HepG2 (cell line): Measurements from ENCODE around the gene VWA3B. TPM values are rescaled to one million over a fixed set of nuclear protein-coding genes. Genes with fewer than 3 reads are reported as not detected.

Source experiments
- ATAC-seq: fragments of 200-7000 bp; cut with Tn5 transposase; 3 replicates; pipeline ENCODE4 v1.9.1; 2020; ENCODE audit warnings: mild to moderate bottlenecking, moderate library complexity
- BruUV-seq: library from RNA; stranded (reverse); fragments of 400-500 nt; replicated peaks from 2 replicates; lab custom pipeline; 2021; lab: Mats Ljungman, UMichigan
- CTCF ChIA-PET: fragments of 300-600 bp; formaldehyde crosslinking; extraction: SDS; loops from one replicate; lab custom pipeline; 2021; ENCODE audit warnings: low total read pairs, inconsistent platforms, low intra/inter-chr PET ratio; lab: Yijun Ruan, JAX
- POLR2A ChIA-PET: fragments of 350-600 bp; sonication (Branson Sonifier 250); formaldehyde crosslinking; loops from one replicate; lab custom pipeline; 2020; ENCODE audit warnings: antibody characterized with exemption, inconsistent platforms; lab: Yijun Ruan, JAX
- DNase-seq: peaks from one replicate; pipeline ENCODE4 v3.0.0-alpha.2; 2015; ENCODE audit warnings: low spot score
- FAIRE-seq: peaks from 3 replicates; lab custom pipeline; 2011; peaks lifted over from hg19 to GRCh38; lab: Jason Lieb, UNC
- H2AFZ ChIP-seq: one replicate; pipeline ENCODE4 v1.6.1; 2011; ENCODE audit warnings: low read length, inconsistent platforms
- H3K27ac ChIP-seq: fragments of 300-600 bp; 3 replicates; pipeline ENCODE4 v1.8.0; 2011; ENCODE audit warnings: mixed run types, mild to moderate bottlenecking, mixed read lengths, low read length, inconsistent platforms; ENCODE audit not compliant: insufficient read depth; ENCODE audit errors: extremely low read length
- H3K27me3 ChIP-seq, 2 experiments: fragments of 200-600 bp in 1 of 2; 2 replicates in 1 of 2; 3 replicates in 1 of 2; pipeline versions ENCODE4 v1.6.0 to v1.8.0; 2011; ENCODE audit warnings: low read length in 2 of 2, mild to moderate bottlenecking in 2 of 2, moderate library complexity in 2 of 2, inconsistent platforms in 1 of 2; ENCODE audit not compliant: insufficient read depth in 2 of 2, control insufficient read depth in 1 of 2
- H3K36me3 ChIP-seq, 2 experiments: fragments of 200-600 bp in 1 of 2; replicated peaks in 1 of 2; 2 replicates in 1 of 2; 3 replicates in 1 of 2; pipeline versions ENCODE4 v1.5.1 to v1.8.0; 2011; ENCODE audit warnings: low read length in 2 of 2, inconsistent platforms in 1 of 2; ENCODE audit not compliant: insufficient read depth in 2 of 2, control insufficient read depth in 1 of 2
- H3K4me1 ChIP-seq: 2 replicates; pipeline ENCODE4 v1.5.1; 2012; ENCODE audit warnings: low read length, inconsistent platforms; ENCODE audit not compliant: insufficient read depth
- H3K4me2 ChIP-seq: 2 replicates; pipeline ENCODE4 v1.6.0; 2011; ENCODE audit warnings: low read depth, low read length, inconsistent platforms
- H3K4me3 ChIP-seq, 3 experiments: fragments of 200-600 bp in 1 of 3; sonication (generic), shearing (Covaris generic) in 1 of 3; replicated peaks in 1 of 3; 2 replicates each; pipeline ENCODE4 v1.5.1; 2011 to 2016; ENCODE audit warnings: low read length in 3 of 3, inconsistent platforms in 2 of 3, low read depth in 2 of 3, mild to moderate bottlenecking in 2 of 3, control low read depth in 1 of 3, mixed read lengths in 1 of 3; ENCODE audit not compliant: insufficient read depth in 1 of 3
- H3K79me2 ChIP-seq: one replicate; pipeline ENCODE4 v1.6.1; 2011; ENCODE audit warnings: low read length, inconsistent platforms; ENCODE audit not compliant: insufficient read depth
- H3K9ac ChIP-seq: 2 replicates; pipeline ENCODE4 v1.6.0; 2011; ENCODE audit warnings: mild to moderate bottlenecking, low read depth, low read length, inconsistent platforms; ENCODE audit not compliant: insufficient read depth
- H3K9me3 ChIP-seq: 2 replicates; pipeline ENCODE4 v1.5.1; 2012; ENCODE audit warnings: mild to moderate bottlenecking, low read length
- H4K20me1 ChIP-seq: 2 replicates; pipeline ENCODE4 v1.6.0; 2011; ENCODE audit warnings: inconsistent platforms, mild to moderate bottlenecking, low read length, moderate library complexity; ENCODE audit not compliant: insufficient read depth
- BHLHE40 ChIP-seq: IDR thresholded peaks from 2 replicates; pipeline ENCODE4 v1.6.1; 2011; ENCODE audit warnings: low read length, improper control_type of control experiment
- SOX6 ChIP-seq, 2 experiments: fragments of 450-650 bp in 1 of 2; sonication (generic) in 1 of 2; formaldehyde crosslinking in 1 of 2; IDR thresholded peaks; 2 replicates each; pipeline versions ENCODE4 v1.4.0 to v1.6.1; 2017 to 2020; ENCODE audit warnings: antibody characterized with exemption in 1 of 2, mild to moderate bottlenecking in 1 of 2, missing genetic modification reagents in 1 of 2
- ZNF354B ChIP-seq: sonication (generic); formaldehyde crosslinking; IDR thresholded peaks from 2 replicates; pipeline ENCODE4 v1.8.0; 2022; ENCODE audit warnings: mild to moderate bottlenecking, missing genetic modification reagents
- WGBS: methylation state at CpG from one replicate; pipeline ENCODE4 v1.1.6; 2017; ENCODE audit warnings: low lambda C conversion rate; 5-methylcytosine and 5-hydroxymethylcytosine counted together
- in situ Hi-C: cut with HindIII; loops from 2 replicates; pipeline ENCODE4 v1.10.0; 2017; ENCODE audit warnings: low pct_unique_long_range_greater_than_20kb; ENCODE audit not compliant: extremely low pct_ligation_motif_present
- intact Hi-C: fragments of 100-400 bp; cut with micrococcal nuclease; formaldehyde crosslinking; loops from one replicate; pipeline ENCODE4 v1.10.0; 2022; ENCODE audit not compliant: unreplicated experiment
- polyA plus RNA-seq, 8 experiments: library from polyadenylated mRNA; depleted of rRNA in 3 of 8; stranded (reverse) in 7 of 8; unstranded in 1 of 8; fragments of >200 nt; fragmentation: Illumina TruSeq in 4 of 8; extraction: Trizol in 4 of 8; gene quantifications; 2 replicates each; pipeline versions ENCODE4 v1.2.1 to v1.2.3, GENCODE V29; 2011 to 2016; ENCODE audit warnings: low read depth in 4 of 8, missing spikeins in 1 of 8, mixed read lengths in 1 of 8; ENCODE audit not compliant: insufficient read depth in 1 of 8
- total RNA-seq, 5 experiments: library from RNA; depleted of rRNA; stranded (reverse); fragments of >200 nt; fragmentation: Illumina TruSeq; extraction: Trizol; gene quantifications; 2 replicates each; pipeline ENCODE4 v1.2.3, GENCODE V29; 2016; ENCODE audit warnings: low read depth in 1 of 5
- TF ChIP-seq, protein P1 (sequence below): fragments of 450-650 bp; IDR thresholded peaks from 2 replicates; pipeline ENCODE4 v1.6.1; 2016
- TF ChIP-seq, protein P2 (sequence below): sonication (generic); formaldehyde crosslinking; IDR thresholded peaks from 2 replicates; pipeline ENCODE4 v1.8.1; 2022; ENCODE audit warnings: mild to moderate bottlenecking, missing genetic modification reagents

The VWA3B gene
- total and polyA plus RNA-seq, 2 of the 13 experiments (the other 11 are each of a cell fraction or from before 2014, with no cell fraction given), result not detected

DNA sequence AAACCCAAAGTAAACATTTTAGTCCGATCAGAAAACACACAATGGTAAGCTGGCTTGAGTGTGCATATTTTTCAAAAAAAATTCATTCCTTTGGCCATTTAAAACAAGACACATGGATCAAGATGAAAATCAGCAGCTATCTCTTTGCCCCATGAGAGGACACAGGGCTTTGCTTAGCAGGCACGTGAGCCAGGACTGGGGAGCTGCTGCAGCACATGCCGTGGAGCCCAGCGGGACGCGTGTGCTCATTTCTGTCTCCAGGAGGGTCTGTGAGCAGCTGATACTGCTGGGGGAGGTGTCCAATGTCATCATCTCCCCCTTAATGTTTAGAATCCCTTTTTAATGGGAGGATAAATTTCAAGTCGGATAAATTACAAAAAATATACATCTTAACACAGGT lies 209.5 kb downstream of the VWA3B start:
- no peaks in the 10 kb centered on the region for H3K36me3 ChIP-seq
- no TSS peak for BruUV-seq
- H3K4me2 ChIP-seq, result peak overlapping the region; percentile 57; the same call in 1 of the 2 replicates
- H3K9me3 ChIP-seq, result no peaks in the 10 kb centered on the region
- H3K27ac ChIP-seq, result no peak overlapping the region
- DNase-seq, result no peak
- CTCF ChIA-PET, result no interaction called here
- FAIRE-seq, result no peak
- H2AFZ ChIP-seq, result no peak overlapping the region
- no peaks in the 10 kb centered on the region for H3K79me2 ChIP-seq
- 21% methylated on average over 7 of the region's 7 CpGs for WGBS
- no peak overlapping the region for H3K9ac ChIP-seq
- ATAC-seq, result peak; percentile 12; the same call in 1 of the 3 replicates
- POLR2A ChIA-PET, result no interaction called here
- H3K4me3 ChIP-seq, result peak overlapping the region in 1 of 3 experiments; percentile 2; a peak in 1 of 6 replicates
- H3K27me3 ChIP-seq, result peaks cover 10 to 27% of the 10 kb centered on the region in 2 experiments; a peak in 4 of 5 replicates
- peak; percentile 91 for TF ChIP-seq BHLHE40
- TF ChIP-seq SOX6 (IDR thresholded peaks at IDR 0.05), result no peak
- peak; percentile 19; the same call in 1 of the 2 replicates for TF ChIP-seq SOX6 (CRISPR knock-in tag; IDR thresholded peaks at IDR 0.05)
- 0 out of 2 replicates have a peak, but pooled peaks have one; percentile 27 for TF ChIP-seq ZNF354B (CRISPR knock-in tag)
- TF ChIP-seq, protein P1, sequence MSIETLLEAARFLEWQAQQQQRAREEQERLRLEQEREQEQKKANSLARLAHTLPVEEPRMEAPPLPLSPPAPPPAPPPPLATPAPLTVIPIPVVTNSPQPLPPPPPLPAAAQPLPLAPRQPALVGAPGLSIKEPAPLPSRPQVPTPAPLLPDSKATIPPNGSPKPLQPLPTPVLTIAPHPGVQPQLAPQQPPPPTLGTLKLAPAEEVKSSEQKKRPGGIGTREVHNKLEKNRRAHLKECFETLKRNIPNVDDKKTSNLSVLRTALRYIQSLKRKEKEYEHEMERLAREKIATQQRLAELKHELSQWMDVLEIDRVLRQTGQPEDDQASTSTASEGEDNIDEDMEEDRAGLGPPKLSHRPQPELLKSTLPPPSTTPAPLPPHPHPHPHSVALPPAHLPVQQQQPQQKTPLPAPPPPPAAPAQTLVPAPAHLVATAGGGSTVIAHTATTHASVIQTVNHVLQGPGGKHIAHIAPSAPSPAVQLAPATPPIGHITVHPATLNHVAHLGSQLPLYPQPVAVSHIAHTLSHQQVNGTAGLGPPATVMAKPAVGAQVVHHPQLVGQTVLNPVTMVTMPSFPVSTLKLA, result peak; percentile 86
- TF ChIP-seq, protein P2, sequence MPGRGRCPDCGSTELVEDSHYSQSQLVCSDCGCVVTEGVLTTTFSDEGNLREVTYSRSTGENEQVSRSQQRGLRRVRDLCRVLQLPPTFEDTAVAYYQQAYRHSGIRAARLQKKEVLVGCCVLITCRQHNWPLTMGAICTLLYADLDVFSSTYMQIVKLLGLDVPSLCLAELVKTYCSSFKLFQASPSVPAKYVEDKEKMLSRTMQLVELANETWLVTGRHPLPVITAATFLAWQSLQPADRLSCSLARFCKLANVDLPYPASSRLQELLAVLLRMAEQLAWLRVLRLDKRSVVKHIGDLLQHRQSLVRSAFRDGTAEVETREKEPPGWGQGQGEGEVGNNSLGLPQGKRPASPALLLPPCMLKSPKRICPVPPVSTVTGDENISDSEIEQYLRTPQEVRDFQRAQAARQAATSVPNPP (CRISPR knock-in tag), result no peak
- TF ChIP-seq, all 625 proteins: peak for 4
- H3K4me1 ChIP-seq, result peaks cover 25% of the 10 kb centered on the region
- no peaks in the 10 kb centered on the region for H4K20me1 ChIP-seq
- intact Hi-C loops, result no loop called here
- in situ Hi-C loops, result no loop called here
